Stimulated activated naive CD8-positive, alpha-beta T cell treated with anti-CD3 and anti-CD28 coated beads, Interleukin-15, Interleukin-2, amounts not matched to agents 100 ng/mL and 50 ng/mL, for 24 hours (primary cell): ENCODE data around the gene SLC49A4.
"Not testable (repeated sequence)": the region's sequence is repeated elsewhere in the genome, so short reads cannot be mapped to it uniquely, and the experiment has no call there.

Source experiments
- H3K27ac Mint-ChIP-seq: one replicate; pipeline ENCODE4 v1.8.0; 2021; ENCODE audit warnings: mild to moderate bottlenecking, mixed read lengths
- H3K27me3 Mint-ChIP-seq: one replicate; pipeline ENCODE4 v1.8.0; 2021; ENCODE audit warnings: mixed read lengths
- H3K36me3 Mint-ChIP-seq: one replicate; pipeline ENCODE4 v1.8.0; 2021; ENCODE audit warnings: low read depth, mixed read lengths
- H3K4me1 Mint-ChIP-seq: one replicate; pipeline ENCODE4 v1.8.0; 2021; ENCODE audit warnings: low read depth, mixed read lengths
- H3K4me3 Mint-ChIP-seq: one replicate; pipeline ENCODE4 v1.8.0; 2021; ENCODE audit warnings: mild to moderate bottlenecking, mixed read lengths
- H3K9me3 Mint-ChIP-seq: one replicate; pipeline ENCODE4 v1.8.0; 2021; ENCODE audit warnings: mixed read lengths

The SLC49A4 gene, protein sequence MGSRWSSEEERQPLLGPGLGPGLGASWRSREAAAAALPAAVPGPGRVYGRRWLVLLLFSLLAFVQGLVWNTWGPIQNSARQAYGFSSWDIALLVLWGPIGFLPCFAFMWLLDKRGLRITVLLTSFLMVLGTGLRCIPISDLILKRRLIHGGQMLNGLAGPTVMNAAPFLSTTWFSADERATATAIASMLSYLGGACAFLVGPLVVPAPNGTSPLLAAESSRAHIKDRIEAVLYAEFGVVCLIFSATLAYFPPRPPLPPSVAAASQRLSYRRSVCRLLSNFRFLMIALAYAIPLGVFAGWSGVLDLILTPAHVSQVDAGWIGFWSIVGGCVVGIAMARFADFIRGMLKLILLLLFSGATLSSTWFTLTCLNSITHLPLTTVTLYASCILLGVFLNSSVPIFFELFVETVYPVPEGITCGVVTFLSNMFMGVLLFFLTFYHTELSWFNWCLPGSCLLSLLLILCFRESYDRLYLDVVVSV

DNA sequence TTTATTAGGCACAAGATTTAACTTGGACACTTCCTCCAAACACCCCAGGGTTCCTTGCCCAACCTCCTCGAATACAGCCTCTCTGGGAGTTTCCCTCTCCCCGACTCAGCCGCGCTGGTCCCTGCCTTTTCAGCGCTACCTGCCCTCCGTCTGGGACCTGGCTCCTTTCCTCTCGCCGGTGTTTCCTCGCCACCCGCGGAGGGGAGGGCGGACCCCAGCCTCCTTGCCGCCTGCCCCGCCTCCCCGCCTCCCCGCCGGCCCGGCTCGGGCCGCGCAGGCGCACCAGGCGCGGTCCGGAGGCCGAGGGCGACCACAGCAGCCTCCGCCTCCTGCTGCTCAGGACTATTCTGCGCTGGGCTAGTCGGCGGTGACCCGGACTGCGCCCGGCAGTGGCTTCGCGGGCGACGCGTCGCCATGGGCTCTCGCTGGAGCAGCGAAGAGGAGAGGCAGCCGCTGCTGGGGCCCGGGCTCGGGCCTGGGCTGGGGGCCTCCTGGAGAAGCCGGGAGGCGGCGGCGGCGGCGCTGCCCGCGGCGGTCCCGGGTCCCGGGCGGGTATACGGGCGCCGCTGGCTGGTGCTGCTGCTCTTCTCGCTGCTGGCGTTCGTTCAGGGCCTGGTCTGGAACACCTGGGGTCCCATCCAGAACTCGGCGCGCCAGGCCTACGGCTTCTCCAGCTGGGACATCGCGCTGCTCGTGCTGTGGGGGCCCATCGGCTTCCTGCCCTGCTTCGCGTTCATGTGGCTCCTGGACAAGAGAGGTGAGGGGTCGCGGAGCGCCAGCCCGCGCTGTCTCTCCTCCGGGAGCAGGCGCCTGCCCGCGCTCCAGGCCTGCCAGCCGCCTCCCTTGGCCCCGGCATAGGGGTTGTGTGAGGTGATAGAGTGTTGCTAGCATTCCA, at the start of gene SLC49A4:
SLC49A4 (plus strand) TSS at position 291 of the 895 bp plus-strand sequence; CDS start at position 415, 124 bp downstream.
- Mint-ChIP-seq H3K27me3 (no peaks in the 10 kb centered on the region), H3K4me3 (no peak within 1 kb of the TSS), H3K27ac (peak within 1 kb of the TSS; percentile 83), H3K9me3 (no peaks in the 10 kb centered on the region), H3K36me3 (no peaks in the 10 kb centered on the region), H3K4me1 (peaks cover 28% of the 10 kb centered on the region)

DNA sequence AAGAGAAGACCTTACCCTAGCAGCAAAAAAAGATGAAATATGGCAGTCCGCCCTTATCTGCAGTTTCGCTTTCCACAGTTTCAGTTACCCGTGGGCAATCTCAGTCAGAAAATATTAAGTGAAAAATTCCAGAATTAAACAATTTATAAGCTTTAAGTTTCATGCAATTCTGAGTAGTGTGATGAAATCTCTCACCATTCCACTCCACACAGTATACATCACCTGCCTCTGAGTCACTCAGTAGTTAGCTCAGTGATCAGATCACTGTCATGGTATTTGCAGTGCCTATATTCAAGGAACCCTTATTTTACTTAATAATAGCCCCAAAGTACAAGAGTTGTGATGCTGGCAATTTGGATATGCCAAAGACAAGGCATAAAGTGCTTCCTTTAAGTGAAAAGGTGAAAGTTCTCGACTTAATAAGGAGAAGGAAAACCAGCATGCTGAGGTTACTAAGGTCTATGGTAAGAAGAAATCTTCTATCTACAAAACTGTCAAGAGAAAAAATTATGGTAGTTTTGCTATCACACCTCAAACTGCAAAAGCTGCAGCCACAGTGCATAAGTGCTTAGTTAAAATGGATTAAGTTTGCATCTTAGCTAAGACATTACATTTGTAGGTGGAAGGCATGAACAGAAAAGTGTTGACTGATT, 49.4 kb upstream of the SLC49A4 start:
- no peaks in the 10 kb centered on the region for H3K4me1 Mint-ChIP-seq
- no peaks in the 10 kb centered on the region for H3K27me3 Mint-ChIP-seq
- H3K36me3 Mint-ChIP-seq: peaks cover 47% of the 10 kb centered on the region
- no peak overlapping the region for H3K4me3 Mint-ChIP-seq
- H3K27ac Mint-ChIP-seq: no peak overlapping the region
- no peaks in the 10 kb centered on the region for H3K9me3 Mint-ChIP-seq

DNA sequence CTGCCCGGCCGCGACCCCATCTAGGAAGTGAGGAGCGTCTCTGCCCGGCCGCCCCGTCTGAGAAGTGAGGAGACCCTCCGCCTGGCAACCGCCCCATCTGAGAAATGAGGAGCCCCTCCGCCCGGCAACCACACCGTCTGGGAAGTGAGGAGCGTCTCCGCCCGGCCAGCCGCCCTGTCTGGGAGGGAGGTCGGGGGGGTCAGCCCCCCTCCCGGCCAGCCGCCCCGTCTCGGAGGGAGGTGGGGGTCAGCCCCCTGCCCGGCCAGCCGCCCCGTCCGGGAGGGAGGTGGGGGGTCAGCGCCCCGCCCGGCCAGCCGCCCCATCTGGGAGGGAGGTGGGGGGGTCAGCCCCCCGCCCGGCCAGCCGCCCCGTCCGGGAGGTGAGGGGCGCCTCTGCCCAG, 47.6 kb upstream of the SLC49A4 start:
- peaks cover 39% of the 10 kb centered on the region for H3K36me3 Mint-ChIP-seq
- H3K4me1 Mint-ChIP-seq, H3K4me3 Mint-ChIP-seq, H3K27ac Mint-ChIP-seq, H3K9me3 Mint-ChIP-seq, H3K27me3 Mint-ChIP-seq: not testable (repeated sequence)

DNA sequence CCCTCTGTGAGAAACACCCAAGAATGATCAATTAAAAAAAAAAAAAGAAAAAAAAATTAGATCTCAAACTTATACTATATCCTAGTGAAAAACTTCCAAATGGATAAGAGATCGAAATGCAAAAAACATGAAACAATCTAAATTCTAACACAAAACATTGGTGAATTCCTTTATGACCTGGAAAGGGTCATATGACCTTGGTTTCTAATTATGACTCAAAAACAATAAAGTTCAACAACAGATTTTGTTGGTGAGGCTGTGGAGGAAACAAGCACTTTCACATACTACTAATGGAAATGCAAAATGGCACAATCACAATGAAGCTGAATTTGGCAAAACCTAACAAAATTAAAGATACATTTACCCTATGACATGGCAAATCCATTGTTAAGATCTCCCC, 46.5 kb upstream of the SLC49A4 start:
- no peak overlapping the region for H3K27ac Mint-ChIP-seq
- H3K4me1 Mint-ChIP-seq: no peaks in the 10 kb centered on the region
- no peak overlapping the region for H3K4me3 Mint-ChIP-seq
- no peaks in the 10 kb centered on the region for H3K9me3 Mint-ChIP-seq
- H3K27me3 Mint-ChIP-seq: no peaks in the 10 kb centered on the region
- H3K36me3 Mint-ChIP-seq: peaks cover 37% of the 10 kb centered on the region

DNA sequence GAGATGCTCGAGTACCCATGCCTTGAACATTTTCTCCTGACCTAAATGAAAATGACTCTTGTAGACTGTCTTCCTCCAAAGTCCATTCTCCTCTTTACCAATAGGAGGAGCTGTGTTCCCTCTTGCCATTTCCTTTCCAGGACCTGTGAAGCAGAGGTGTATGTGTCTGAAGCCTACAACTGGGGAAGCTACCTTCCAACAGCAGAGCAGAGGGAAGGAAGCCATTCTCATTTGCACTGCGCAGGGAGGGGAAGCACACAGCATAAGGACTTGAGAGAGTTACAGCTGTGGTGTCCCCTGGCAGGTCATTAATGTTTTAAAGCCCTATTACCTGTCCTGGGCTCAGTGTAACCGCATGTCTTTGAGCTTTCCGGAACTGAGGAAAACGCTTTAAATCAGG, 39.9 kb upstream of the SLC49A4 start:
- Mint-ChIP-seq H3K27me3 (no peaks in the 10 kb centered on the region), H3K36me3 (peaks cover 37% of the 10 kb centered on the region)

DNA sequence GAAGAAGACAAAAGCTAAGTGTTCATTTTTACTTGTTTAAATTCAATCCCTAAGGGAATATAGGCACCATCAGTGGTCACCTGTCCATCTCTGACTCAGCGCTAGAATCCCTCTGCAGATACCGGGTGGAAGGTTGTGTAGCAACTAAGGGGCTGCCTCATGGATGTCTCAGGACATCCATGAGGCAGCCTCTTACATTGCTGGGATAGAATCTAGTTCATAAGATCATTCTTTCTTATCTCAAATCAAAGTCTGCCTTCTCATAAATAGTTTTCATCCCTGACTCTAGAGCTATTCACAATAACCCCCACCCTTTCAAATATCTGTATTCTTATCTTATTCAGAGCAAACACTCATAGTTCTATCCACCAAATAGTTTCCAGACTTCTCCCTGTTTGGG, 39.4 kb upstream of the SLC49A4 start:
- no peaks in the 10 kb centered on the region for H3K27me3 Mint-ChIP-seq
- no peaks in the 10 kb centered on the region for H3K4me1 Mint-ChIP-seq
- H3K36me3 Mint-ChIP-seq: peaks cover 37% of the 10 kb centered on the region
- no peak overlapping the region for H3K27ac Mint-ChIP-seq
- no peaks in the 10 kb centered on the region for H3K9me3 Mint-ChIP-seq
- no peak overlapping the region for H3K4me3 Mint-ChIP-seq

More for the DNA sequence above, 39.9 kb upstream of the SLC49A4 start:
- no peak overlapping the region for H3K4me3 Mint-ChIP-seq
- no peaks in the 10 kb centered on the region for H3K9me3 Mint-ChIP-seq
- H3K27ac Mint-ChIP-seq: no peak overlapping the region
- H3K4me1 Mint-ChIP-seq: no peaks in the 10 kb centered on the region

DNA sequence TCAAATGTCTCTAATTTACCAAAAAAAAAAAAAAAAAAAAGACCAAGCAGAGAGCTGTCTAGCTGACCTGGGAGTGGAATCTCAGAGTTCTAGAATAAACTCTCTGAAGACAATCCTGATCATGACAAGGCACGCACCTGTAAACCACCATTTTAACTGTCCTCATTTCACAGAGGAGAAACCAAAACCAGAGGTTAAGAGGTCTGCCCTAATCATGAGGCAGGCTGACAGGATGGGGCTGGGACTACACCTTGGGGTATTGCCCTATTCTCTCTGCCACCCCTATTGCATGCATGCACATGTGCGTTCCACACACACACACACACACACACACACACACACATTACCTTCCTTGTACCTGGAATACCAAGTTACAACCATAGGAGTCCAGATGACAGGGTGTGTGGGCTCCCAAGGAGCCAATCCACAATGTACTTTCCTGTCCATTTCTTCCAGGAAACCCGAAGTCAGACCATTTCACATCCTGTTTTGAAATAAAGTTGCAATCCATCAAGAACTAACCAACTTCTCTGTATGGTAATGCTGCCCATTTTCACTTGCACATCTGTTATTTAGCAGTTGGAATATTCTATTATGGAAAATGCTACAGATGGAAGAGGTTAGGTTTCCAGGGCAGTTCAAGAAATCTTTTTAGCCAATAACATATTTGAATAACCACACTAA, 35.9 kb upstream of the SLC49A4 start:
- Mint-ChIP-seq H3K9me3 (no peaks in the 10 kb centered on the region), H3K4me1 (no peaks in the 10 kb centered on the region), H3K36me3 (peaks cover 25% of the 10 kb centered on the region), H3K4me3 (no peak overlapping the region), H3K27ac (no peak overlapping the region), H3K27me3 (no peaks in the 10 kb centered on the region)

DNA sequence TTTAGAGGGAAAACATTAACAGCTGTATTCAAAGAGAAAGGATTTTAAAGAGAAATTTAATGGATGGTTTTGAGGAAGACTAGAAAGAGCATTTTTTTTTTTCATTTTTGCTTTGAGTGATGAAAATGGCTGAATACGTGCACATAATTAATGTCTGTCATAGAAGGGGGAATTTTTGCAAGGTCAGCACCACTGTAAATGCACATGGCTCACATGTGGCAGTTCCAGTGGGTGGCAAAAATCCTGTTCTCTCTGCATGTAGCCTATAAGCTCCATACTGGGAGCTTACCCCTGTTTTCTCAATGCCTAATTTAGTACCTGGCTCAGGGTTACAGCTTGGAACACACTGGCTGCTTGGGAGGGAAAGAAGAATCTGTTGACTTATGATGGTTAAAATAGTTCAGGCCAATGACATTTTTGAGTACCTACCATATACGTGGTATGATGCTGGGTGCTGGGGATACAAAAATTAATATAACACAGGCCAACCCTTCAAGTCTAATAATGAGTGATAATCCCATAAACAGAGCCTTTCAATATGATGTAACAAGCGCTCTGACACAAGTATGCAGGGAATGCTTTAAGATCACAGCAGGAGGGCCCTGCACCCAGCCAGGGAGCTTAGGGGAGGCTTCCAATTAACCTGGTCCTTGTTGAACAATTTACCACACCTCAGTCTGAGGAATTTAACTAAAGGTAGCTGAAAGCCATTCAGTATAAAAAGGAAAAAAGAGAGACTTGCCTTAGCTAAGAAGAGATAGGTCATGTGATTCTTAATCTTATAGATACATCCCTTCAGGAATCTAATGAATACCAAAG, 34.2 kb upstream of the SLC49A4 start:
- Mint-ChIP-seq H3K27me3 (no peaks in the 10 kb centered on the region), H3K9me3 (no peaks in the 10 kb centered on the region), H3K27ac (no peak overlapping the region), H3K4me3 (no peak overlapping the region), H3K4me1 (no peaks in the 10 kb centered on the region), H3K36me3 (peaks cover 20% of the 10 kb centered on the region)

DNA sequence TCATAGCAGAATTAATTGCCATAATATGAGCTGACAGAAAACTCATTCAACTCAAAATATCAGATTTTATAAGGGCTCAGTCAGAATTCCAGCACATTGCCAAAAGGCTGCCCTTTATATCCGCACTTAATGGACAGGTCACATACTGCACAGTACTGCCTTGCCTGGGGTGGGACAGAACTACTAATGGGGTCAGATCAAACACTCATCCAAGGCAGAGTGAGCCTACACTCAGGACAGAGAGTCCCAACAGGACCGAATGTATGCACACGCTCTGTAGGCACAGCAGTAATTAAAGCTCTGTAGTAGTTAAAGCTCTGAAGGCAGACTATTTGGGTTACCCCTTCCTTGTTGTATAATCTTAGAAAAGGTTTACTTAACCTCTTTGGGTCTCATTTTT, 28.4 kb upstream of the SLC49A4 start:
- Mint-ChIP-seq H3K36me3 (peaks cover 35% of the 10 kb centered on the region), H3K27ac (no peak overlapping the region), H3K4me1 (no peaks in the 10 kb centered on the region), H3K27me3 (no peaks in the 10 kb centered on the region), H3K9me3 (no peaks in the 10 kb centered on the region), H3K4me3 (no peak overlapping the region)

DNA sequence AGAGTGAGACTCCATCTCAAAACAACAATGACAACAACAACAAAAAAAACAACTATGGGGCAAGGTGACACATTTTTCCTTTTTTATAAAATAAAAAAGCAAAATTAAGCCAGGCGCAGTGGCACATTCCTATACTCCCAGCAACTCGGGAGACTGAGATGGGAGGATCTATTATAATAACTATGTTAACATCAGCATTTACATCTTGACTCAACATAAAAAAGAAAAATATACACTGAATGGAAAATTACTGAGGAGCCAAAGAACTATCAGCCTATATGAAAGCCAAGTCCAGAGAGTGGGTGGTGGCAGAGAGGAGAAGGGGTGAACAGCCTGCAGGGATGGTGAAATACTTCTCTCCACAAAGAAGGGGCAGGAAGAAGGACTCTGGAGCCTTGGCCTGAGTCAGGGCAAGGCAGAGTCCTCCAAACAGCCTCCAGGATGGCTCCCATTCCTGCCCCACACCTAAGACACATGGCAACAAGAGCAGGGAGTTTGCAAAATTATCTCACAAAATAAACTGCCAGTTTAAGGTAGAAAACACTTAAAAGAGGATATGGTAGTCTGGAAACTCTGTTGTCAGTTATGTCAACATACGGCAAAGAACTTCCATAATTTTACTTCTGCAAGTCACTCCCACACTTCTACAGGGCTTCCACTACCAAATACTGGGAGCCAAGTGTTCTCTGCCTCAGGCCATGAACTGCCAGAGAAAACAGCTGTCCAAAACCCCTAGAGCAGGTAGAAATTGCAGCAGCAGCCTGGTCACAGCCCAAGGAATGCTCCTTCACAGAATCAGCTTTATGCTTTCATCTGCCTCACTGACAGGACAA, 27.1 kb upstream of the SLC49A4 start:
- Mint-ChIP-seq H3K4me3 (no peak overlapping the region), H3K27me3 (no peaks in the 10 kb centered on the region), H3K4me1 (no peaks in the 10 kb centered on the region), H3K27ac (peak overlapping the region; percentile 26), H3K36me3 (peaks cover 29% of the 10 kb centered on the region), H3K9me3 (no peaks in the 10 kb centered on the region)

DNA sequence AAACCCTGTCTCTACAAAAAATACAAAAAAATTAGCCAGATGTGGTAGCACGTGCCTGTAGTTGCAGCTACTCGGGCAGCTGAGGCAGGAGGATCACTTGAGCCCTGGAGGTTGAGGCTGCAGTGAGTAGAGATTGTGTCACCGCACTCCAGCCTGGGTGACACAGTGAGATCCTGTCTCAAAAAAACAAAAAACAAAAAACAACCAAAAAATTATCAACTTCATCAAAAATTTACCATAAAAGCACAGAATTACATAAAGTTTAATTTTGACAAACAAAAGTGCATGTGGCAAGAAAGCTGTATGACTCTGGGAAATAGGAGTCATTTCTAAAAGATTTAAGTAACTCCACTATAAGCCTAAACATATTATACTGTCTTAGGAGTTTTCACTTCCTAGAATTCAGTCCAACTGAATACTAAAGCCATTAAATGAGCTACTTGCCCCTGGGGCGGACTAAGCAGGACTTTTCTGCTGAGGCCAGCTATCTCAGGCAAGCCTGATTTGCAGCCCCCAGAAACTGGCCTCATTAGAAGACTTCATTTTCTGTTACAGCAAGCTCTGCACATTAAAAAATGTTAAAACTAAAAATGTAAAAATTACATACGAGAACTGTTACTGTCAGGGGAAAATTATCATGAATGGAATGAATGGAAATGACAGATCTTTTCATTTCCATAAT, 24.2 kb upstream of the SLC49A4 start:
- Mint-ChIP-seq H3K36me3 (peaks cover 31% of the 10 kb centered on the region), H3K4me1 (no peaks in the 10 kb centered on the region), H3K27me3 (no peaks in the 10 kb centered on the region), H3K27ac (no peak overlapping the region), H3K4me3 (no peak overlapping the region), H3K9me3 (no peaks in the 10 kb centered on the region)

DNA sequence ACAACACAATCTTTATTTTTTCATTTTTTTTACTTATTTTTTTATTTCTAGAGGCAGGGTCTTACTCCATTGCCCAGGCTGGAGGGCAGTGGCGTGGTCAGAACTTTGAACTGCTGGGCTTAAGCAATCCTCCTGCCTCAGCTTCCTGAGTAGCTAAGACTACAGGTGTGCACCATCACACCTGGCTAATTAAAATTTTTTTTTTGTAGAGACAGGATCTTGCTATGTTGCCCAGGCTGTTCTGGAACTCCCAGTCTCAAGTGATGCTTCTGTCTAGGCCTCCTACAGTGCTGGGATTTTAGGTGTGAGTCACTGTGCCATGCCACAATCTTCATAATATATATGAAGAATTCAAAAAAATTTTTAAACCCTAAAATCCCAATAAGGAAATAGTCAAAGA, 22.0 kb upstream of the SLC49A4 start:
- no peak overlapping the region for H3K27ac Mint-ChIP-seq
- H3K4me3 Mint-ChIP-seq: no peak overlapping the region
- no peaks in the 10 kb centered on the region for H3K9me3 Mint-ChIP-seq
- H3K36me3 Mint-ChIP-seq: peaks cover 23% of the 10 kb centered on the region
- no peaks in the 10 kb centered on the region for H3K27me3 Mint-ChIP-seq
- no peaks in the 10 kb centered on the region for H3K4me1 Mint-ChIP-seq
